Pons (tissue), 1 donor: ENCODE measurements around the gene TPCN1.

ENCODE experiments used
- DNase-seq: peaks from one replicate; pipeline ENCODE4 v3.0.0-alpha.2; 2016; ENCODE audit warnings: low spot score

The TPCN1 gene

DNA sequence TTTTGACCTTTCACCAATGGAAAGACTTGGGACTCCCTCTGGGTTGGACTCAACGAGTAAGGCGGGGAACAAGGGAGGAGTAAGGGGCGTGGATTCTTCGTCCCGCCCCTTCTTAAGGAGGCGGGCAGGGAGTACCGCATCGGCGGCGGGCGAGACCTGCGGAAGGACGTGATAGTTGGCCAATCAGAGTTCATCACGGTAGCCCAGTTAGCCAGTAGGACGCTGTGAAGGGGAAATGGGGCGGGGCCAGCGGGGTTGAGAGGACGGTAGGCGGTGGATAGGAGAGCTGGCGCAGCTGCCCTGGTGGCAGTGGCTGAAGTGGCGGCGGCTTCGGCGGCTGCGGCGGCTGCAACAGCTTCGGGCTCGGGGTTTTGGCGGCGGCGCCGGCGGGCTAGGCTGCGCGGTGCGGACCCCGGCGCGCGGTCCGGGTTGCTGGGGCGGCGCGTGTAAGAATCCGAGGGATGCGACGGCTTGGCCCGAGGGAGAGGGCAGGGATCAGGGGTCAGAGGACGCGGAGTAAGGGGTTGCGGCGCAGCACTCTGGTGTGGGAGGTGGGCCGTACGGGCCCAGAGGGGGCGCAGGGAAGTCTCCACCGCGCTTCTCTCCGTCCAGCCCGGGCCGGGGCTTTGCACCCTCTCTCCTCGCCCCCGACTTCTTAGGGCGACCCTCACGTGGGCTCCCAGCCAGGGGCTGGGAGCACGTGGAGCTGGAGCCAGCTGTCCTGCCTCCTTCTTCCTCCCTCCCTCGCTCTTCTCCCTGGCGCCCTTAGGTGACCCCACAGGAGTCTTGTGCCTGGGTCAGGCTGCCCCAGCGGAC is at the start of gene TPCN1:
TPCN1 (plus strand) TSS at position 284 of the 816 bp plus-strand sequence. CDS start 5,389 bp downstream, outside the sequence.
- DNase-seq = peak; percentile 100

DNA sequence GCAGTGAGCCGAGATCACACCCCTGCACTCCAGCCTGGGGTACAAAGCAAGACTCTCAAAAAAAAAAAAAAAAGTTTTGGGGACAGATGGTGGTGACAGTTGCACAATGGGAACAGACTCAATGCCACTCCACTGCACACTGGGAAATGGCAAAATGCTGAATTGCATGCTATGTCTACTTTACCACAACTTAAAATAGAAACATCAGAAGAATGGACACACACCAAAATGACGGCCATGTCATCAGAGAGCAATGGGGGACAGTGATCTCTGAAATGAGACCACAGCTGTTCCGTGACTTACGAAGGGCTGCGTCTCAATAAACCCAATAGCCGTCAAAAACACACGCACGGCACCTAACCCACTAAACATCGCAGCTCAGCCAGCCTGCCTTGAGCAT is 49.7 kb upstream of the TPCN1 start:
- DNase-seq = no peak

DNA sequence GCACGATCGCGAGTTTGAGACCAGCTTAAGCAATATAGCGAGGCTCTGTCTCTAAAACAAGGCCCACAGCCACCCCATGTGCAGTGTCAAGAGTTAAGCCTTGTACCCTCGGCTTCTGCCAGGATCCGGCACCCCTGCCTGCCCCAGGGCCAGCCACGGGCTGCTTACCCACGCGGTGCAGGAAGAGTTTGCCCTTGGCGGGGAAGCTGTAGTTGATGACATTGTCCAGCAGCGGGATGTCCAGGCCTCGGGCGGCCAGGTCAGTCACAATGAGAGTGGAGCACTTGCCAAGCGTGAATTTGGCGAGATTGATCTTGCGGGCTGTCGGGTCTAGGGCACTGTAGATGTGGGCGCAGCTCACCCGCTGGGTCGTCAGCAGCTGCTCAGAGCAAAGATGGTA is 49.1 kb upstream of the TPCN1 start:
- no peak for DNase-seq

DNA sequence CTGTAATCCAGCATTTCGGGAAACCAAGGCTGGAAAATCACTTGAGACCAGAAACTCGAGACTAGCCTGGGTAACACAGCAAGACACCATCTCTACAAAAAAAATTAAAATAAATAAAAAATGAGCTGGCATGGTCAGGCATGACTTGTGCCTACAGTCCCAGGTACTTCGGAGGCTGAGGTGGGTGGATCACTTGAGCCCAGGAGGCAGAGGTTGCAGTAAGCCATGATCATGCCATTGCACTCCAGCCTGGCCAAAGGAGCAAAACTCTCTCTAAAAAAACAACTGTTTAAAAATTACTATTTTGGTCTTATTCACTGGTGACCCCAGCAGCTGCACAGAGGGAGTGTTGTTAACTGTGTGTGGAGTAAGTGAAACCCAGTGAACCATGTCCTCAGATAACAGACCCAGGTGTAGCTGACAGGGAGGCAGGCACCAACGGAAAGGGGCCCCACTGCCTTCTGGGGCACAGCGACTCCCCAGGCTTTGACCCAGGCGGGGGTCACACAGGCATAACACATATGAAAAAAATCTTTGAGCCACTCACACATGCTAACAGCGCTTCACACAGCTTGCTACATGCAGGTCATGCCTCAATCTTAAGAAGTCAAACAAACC is 48.1 kb upstream of the TPCN1 start:
- no peak for DNase-seq

DNA sequence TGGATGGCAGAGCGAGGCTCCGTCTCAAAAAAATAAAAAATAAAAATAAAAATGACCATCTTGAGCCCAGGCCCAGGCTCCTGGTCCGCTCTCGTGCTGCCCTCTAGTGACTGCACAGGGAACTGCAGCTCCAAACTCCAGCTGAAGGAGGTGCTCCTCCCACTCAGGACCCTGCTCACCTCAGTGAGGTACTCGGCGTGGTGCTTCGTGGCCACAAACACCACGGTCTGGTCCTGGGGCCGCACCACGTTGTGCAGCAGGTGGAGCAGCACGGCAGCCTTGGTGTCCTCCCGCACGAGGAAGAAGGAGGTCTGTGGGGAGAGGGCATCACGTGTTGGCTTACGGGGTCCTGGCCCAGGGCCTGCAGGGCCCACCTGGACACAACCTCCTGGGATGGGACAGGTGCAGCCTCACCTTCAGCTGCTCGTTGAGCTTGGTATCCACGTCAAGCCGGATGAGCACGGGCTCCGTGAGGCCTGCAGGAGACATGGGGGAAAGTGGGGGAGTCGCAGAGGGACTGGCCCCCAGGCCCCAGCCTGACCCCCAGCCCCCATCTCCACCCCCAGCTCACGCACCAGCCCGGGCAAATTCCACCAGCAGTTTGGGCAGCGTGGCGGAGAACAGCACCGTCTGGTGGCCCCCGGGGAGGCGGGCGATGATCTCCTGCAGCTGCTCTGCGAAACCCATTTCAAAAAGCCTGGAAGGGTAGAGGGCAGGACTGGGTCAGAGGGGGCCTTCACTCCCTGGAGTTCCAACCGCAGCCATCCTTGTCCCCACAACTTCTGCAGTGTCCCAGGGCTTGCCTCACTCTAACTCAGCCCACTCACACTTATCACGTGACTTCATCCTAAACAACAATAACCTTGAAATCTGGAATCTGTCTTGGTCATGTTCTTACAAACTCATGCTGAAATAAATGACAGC is 46.5 kb upstream of the TPCN1 start:
- DNase-seq = peak; percentile 34

DNA sequence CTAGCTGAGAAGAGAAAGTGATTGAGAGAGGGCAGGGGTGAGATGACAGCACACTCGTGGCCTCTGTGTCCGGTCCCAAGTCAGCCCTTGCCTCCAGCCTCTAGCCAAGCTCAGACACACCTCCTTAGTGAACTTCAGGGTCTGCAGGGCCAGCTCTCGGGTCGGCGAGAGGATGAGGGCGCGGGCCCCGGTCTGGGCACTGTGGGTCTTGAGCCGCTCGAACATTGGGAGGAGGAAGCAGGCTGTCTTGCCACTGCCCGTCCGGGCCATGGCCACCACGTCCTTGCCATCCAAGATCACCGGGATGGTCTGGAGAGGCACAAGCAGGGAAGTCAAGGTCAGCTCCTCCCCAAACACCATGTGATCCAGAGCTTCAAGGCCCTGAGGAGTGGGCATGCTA is 42.2 kb upstream of the TPCN1 start:
- DNase-seq = no peak

DNA sequence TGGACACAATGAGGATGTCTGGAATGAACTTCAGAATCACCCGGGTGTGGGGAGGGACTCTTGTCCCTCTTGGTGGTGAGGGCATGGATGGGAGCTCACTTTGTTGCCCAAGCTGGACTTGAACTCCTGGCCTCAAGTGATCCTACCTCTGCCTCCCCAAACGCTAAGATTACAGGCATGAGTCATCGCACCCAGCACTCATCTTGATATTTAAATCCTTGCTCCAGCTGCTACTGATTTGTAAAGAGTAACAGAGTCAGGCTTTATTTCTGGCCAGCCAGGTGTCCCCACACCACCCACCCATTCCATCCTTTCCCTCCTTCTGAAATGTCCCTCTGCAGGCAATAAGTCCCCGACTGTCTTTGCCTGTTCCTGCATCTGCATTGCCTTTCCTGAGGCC is 40.9 kb upstream of the TPCN1 start:
- no peak for DNase-seq

DNA sequence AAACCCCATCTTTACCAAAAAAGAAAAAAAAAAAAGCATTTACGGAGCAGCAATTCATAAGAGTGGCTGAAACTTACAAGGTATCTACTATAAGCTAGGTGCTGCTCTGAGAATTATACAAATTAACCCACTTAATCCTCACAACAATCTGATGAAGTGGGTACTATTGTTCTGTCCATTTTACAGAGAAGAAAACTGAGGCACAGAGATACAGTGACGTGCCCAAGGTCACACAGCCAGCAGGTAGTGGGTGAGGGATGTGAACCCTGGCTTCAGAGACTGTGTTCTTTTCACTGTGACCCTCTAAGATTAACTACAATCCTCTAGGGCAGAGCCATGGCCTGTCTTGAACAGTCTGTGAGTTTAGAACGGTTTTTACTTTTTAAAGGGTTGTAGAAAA is 39.3 kb upstream of the TPCN1 start:
- DNase-seq = no peak

DNA sequence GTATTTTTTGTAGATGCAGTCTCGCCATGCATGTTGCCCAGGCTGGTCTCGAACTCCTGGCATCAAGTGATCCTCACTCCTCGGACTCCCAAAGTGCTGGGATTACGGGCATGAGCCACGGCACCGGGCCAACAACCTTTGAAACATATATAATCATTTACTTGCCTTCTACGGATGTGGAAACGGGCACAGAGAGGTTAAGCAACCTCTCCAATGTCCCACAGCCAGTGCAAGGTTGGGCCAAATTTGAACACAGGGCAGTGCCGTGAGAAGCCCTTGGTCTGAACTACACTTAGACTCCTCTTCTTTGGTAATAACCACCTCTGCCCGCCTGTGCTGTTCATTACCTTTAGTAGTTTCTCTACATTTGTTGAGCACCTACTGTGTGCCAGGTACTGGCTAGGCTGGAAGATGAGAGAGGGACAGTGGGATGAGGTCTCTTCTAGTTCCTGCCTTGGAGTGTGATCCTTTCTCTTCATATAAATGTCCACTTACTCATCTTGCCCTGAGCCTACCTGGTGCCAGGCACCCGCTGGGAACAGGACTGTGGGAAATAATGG is 38.2 kb upstream of the TPCN1 start:
- DNase-seq = no peak

DNA sequence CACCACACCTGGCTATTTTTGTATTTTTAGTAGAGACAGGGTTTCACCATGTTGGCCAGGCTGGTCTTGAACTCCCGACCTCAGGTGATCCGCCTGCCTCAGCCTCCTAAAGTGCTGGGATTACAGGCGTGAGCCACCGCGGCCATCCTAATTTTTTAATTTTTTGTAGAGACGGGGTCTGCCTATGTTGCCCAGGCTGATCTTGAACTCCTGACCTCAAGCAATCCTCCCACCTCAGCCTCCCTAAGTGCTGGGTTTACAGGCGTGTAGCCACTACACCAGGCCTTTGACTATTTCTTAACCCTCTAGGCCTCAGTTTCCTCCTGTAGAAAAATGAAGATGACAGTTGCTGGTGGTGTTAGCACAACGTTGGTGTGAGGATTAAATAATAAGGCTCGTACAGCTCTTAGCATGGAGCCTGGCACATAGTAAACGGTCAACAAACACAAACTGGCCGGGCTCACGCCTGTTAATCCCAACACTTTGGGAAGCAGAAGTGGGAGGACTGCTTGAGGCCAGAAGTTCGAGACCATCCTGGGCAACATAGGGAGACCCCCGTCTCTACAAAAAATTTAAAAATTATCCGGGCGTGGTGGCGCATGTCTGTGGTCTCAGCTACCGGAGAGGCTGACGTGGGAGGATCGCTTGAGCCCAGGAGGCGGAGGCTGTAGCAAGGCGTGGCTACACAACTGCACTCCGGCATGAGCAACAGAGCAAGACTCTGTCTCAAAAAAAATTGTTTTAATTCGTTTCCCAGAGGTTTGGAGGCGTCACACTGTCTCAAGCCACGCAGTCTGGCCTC is 37.0 kb upstream of the TPCN1 start:
- no peak for DNase-seq

DNA sequence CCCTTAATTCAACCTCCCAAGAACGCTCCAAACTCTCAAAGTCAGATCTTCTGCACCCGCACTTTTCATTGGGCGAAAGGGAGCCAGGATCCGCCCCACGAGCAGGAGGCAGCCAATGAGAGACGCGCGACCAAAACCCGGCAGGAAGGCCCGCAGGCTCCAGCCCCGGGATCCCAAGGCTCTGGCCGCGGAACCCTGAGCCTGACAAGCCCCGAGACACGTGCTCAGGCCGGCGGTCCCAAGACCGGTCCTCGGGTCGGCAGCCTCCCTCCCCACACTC is 36.4 kb upstream of the TPCN1 start:
- peak; percentile 81 for DNase-seq

DNA sequence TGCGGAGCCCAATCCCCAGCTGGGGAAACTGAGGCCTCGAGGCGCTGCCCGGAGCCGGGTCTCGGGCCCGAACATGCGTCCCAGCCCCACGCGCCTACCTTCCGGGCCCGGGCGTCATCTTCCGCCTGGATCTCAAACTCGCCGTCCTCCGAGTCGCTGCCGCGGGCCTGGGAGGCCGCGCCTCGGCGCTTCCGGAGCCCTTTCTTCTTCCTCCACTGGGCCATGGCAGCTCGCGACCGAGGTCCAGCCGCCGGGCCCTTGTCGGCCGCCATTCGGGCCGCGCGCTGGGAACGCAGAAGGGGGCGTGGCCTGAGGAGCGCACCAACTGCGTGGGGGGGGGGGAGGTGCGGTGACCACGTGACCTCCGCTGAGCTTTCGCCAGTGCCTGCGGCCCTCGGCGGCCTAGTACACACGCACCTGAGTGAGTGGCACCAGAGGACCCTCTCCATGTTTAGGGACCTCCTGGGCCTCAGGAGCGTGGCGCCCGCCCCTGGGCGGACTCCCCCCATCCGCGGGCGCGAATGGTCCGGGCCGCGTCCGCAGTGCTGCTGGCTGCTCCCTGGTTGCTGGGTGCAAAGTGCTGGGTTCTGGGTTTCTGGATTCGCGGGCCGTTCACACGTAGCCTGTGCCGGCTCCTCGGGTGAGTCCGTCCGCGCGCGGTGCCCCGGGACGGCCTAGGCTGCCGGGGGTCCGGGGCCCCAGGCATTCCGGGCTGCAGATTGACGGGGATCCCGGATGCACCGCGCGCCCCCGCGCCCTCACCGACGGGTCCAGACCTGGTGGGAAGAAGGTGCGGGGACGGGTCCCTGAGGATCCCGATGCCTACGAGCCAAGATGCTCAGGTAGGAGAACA is 35.9 kb upstream of the TPCN1 start, which contains the start of the genes DDX54 and RITA1:
DDX54 (minus strand) TSS at position 299 of the 853 bp plus-strand sequence; CDS start at position 272, 27 bp downstream.
RITA1 (plus strand) TSS at position 542 of the 853 bp plus-strand sequence. CDS start 1,026 bp downstream, outside the sequence.
- DNase-seq = peak; percentile 54

DNA sequence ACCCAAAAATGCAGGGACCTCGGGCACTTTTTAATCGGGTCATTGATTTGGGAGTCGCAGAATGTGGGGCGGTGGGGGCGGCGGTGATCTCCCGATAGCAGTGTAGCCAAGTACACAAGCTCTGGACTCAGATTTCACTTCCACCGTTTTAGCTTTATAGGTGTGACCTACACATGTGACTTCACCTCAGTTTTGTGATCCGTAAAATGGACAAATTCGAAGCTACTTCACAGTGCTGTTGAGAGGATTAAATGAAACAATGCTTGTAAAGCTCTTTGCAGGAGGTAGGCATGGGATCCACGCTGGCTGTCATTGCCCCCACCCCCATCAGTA is 35.3 kb upstream of the TPCN1 start:
- DNase-seq = peak; percentile 30

DNA sequence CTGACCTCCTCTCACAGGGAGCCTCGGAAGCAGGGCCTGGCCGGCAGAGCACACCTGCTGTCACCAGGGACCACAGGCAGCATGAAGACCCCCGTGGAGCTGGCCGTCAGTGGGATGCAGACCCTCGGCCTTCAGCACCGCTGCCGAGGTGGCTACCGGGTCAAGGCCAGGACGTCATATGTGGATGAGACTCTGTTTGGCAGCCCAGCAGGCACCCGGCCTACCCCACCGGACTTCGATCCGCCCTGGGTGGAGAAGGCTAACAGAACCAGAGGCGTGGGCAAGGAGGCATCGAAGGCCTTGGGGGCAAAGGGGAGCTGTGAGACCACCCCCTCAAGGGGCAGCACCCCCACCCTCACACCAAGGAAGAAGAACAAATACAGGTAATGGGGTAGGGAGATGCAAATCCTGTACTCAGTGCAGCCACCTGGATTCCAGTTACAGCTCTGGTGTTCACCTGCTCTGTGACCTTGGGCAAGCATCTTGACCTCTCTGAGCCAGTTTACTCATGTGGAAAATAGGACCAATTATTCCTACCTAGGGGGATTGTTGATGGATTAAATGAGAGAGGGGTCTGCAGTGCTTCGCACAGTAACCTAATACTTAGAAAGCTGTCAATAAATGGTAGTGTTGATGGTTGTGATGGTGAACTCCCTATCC is 34.5 kb upstream of the TPCN1 start:
- no peak for DNase-seq

DNA sequence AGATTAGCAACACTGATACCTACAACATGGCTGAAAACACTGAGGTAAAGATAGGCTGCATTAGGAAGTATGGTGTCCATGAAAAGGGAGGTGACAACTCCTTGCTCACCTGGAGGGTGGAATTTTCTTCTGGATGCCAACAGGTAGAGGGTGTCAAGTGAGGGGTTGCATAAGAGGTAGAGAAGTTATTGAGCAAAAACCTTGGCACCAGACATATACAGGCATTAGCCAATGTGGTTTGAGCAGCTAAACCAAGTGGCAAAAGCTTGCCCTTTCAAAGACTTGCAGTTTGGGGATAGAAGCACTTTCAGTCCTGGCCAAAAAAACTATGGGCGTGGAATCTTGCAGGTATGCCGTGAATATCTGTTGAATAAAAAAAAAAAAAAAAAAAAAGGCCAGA is 31.9 kb upstream of the TPCN1 start:
- DNase-seq = no peak

DNA sequence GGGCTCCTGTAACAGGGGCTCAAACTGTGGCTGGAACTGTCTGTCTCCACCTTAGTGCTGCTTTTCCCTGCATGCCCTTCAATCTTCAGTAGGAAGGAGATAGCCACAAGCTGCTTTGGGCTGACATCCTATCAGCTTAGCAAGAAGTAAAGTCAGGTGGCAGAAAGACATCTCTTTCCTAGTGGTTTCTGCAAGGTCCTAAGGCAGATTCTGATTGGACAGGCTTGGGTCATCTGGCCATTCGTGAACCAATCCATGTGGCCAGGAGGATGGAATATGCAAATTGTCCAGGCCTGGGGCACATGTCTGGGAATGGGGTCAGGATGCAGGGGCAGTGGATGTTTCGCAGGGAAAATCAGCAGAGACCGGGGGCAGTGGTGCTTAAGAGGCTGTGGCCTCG is 30.5 kb upstream of the TPCN1 start:
- DNase-seq = peak; percentile 45

DNA sequence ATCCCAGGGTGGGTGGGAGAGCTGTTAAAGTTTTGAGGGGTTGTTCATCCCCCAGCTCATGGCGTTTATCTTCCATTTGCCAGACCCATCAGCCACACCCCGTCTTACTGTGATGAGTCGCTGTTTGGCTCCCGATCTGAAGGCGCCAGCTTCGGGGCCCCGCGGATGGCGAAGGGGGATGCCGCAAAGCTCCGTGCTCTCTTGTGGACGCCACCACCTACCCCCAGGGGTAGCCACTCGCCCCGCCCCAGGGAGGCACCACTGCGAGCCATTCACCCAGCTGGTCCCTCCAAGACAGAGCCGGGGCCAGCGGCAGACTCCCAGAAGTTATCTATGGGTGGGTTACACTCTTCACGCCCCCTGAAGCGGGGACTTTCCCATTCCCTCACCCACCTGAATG is 30.0 kb upstream of the TPCN1 start:
- DNase-seq = no peak

DNA sequence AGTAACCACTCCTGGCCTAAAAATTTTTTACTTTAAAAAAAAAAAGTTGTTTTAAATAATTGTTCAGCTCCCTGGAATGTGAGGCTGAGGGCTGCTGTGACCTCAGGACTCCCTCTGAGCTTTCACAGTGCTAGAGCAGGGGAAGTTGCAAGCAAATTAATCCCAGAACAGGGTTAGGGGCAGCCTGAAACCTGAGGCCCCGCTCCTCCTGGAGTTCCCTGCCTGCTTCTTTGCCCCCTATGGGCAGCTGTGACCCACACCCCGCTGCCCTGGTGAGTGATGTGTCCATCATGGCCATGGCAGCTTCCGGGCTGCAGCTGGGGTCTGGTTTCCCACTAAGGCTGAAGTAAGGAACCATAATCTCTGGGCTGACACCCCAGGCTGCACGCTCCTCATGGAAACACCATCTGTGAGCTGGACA is 26.3 kb upstream of the TPCN1 start:
- DNase-seq = no peak

DNA sequence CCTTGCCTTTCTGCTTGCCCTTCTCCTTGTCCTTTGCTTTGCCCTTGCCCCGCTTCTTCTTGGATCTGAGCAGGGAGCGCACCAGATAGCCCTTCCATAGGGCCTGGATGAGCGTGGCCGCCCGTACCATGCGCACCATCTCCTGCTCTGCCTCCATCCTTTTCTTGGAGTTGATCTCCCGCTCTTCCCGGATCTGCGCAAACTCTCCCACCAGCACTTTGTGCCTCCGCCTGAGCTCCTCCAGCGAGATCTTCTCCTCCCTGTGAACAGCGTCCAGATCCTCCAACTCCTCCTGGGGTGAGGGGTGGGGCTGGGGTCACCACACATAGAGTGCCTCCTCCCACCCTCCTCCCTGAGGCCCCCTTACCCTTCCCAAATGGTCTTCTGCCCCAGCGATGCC is 25.7 kb upstream of the TPCN1 start:
- DNase-seq = no peak

DNA sequence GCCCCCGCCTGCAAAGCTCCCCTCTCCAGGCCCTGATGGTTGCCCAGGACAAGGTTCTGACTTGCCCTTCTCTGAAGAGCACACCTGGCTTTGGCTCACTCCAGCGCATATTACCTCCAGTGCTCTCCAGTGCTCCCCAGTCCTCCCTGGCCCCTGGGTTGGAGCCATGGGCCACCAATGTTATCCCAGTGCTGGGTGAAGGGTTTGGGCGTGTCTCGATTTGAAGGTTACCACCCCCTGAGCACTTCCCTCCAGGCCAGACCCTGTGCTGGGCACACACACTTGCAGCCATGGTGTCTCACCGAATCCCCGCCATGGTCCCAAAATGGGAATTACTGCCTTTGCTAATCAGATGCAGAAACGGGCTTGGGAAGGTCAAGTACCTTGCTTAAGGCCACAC is 24.7 kb upstream of the TPCN1 start:
- DNase-seq = no peak
